GM18951 (cell line): ENCODE measurements around the gene RITA1.

ENCODE experiments used
- POLR2A ChIP-seq: IDR thresholded peaks from 4 replicates; pipeline ENCODE4 v1.6.1; 2011; ENCODE audit warnings: mild to moderate bottlenecking; ENCODE audit not compliant: insufficient read length, insufficient read depth; ENCODE audit errors: extremely low read depth
- in situ Hi-C: fragments of 300-500 bp; cut with MboI; formaldehyde crosslinking; loops from one replicate; pipeline ENCODE4 v1.12.0; 2022; ENCODE audit warnings: low sequenced_read_pairs, mixed read lengths, inconsistent platforms; ENCODE audit not compliant: unreplicated experiment

RITA1 gene

DNA sequence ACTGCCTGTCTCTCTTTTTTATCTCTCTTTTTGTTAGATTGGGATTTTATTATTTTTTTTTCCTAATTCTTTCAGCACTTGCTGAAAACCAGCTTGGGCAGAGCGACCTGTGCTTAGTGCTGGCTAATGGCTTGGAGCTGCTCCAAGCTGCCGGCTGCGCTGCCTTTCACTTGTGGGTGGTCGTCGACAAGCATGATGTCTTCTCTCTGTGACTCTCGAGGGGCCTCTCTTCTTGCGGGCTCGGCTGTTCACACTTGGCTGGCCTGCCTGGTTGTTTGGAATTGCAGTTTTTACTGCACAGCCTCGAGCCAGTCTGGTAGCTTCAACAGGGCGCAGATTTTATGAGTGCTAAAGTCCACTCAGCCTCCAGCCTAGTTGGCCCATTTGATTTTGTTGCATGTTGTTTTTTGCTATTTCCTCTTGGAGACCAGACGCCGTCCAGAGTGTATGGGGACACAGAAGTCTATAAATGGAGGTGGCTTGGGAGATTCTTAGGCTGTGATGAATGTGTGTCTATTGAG lies 54.4 kb downstream of the RITA1 start:
- TF ChIP-seq POLR2A, result no peak
- in situ Hi-C loops, result no loop called here

DNA sequence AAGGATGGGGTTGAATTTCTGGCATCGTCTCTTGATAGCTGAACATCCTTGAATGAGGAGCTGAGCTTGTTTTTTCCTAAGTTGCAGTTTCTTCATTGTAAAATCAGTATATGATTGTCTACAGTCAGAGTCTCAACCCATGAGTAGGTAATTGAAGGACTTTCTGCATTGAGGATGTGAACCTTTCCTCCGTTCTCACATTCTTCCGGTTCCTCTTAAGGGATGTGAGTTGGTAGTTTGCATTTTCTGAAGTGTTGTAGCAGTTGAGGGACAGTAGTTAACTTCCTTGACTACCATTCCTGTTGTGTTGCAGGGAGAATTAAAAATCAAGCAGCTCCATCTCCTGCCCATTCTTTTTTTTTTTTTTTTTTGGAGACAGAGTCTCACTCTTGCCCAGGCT lies 54.9 kb downstream of the RITA1 start:
- TF ChIP-seq POLR2A, result no peak
- in situ Hi-C loops, result no loop called here

DNA sequence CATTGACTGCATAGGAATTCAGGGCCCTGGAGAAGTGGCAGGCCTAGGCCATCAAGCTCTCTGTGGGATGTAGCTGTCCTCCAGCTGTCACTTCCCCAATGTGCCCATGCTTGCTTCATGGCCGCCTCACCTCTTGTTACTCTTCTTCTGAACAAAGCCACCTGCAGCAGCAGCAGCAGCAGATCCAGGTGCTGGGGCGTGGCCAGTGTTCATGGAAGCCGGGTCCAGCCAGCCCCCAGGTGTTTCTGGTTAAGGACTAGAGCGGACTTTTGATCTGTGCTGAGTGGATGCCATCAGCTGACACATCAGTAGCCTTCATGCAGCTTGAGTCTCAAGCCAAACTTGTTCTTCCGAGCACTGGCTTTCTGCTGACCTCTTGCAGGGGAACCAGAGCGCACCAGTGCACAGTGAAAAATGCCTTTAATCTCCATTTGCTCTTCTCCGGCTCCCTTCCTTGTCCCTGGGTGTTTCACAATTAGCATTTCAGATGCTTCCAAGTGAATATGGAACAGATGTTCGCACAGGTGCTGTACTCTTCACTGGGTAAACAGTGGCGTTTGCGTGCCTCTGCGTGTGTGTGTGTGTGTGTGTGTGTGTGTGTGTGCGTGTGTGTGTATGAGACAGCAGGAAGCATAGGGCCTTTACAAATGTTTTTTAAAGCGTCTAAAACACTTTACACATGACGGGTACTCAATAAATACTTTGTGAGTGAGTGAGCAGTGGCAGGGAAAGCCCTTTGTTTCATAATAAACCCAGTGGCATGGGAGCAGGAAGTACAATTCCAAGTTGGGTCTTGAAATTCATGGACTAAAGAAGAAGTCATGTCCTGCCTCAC lies 55.9 kb downstream of the RITA1 start:
- no peak for TF ChIP-seq POLR2A
- in situ Hi-C loops, result no loop called here
